HEK293T (cell line): Measurements from ENCODE around the gene ENTPD8.

Experiments
- ARNT ChIP-seq: fragments of 450-650 bp; IDR thresholded peaks from 2 replicates; pipeline ENCODE4 v1.6.1; 2017; ENCODE audit warnings: mild to moderate bottlenecking
- FOXK2 ChIP-seq: fragments of 450-650 bp; IDR thresholded peaks from 2 replicates; pipeline ENCODE4 v1.6.1; 2016; ENCODE audit warnings: mild to moderate bottlenecking
- FOXM1 ChIP-seq: fragments of 450-650 bp; IDR thresholded peaks from 2 replicates; pipeline ENCODE4 v1.6.1; 2017; ENCODE audit warnings: mild to moderate bottlenecking, borderline replicate concordance
- HDGF ChIP-seq: fragments of 450-650 bp; IDR thresholded peaks from 2 replicates; pipeline ENCODE4 v1.6.1; 2017; ENCODE audit warnings: antibody characterized with exemption, borderline replicate concordance
- L3MBTL2 ChIP-seq: fragments of 450-650 bp; conservative IDR thresholded peaks from 2 replicates; pipeline ENCODE4 v1.6.1; 2016; ENCODE audit warnings: mild to moderate bottlenecking
- SP1 ChIP-seq: fragments of 450-650 bp; IDR thresholded peaks from 2 replicates; pipeline ENCODE4 v1.6.1; 2017
- SUZ12 ChIP-seq: fragments of 450-650 bp; IDR thresholded peaks from 2 replicates; pipeline ENCODE4 v1.6.1; 2016; ENCODE audit warnings: mild to moderate bottlenecking
- TARDBP ChIP-seq: fragments of 450-650 bp; IDR thresholded peaks from 2 replicates; pipeline ENCODE4 v1.6.1; 2016
- ZNF384 ChIP-seq: fragments of 450-650 bp; IDR thresholded peaks from 2 replicates; pipeline ENCODE4 v1.6.1; 2016

GRCh38 chr9:137387891-137388560 lies 53.1 kb downstream of the ENTPD8 start:
- TF ChIP-seq FOXM1 (no peak), SP1 (no peak), ZNF384 (no peak), HDGF (no peak), SUZ12 (no peak), TARDBP (no peak), ARNT (no peak), L3MBTL2 (no peak), FOXK2 (no peak)
